SK-N-DZ (cell line): ENCODE results near the gene WDR48.
A peak's percentile ranks its signal among the peaks of the same experiment; 100 is the strongest.

Experiments used
- DNase-seq: peaks from one replicate; pipeline ENCODE4 v3.0.0-alpha.2; 2015; ENCODE audit warnings: low spot score
- small RNA-seq, 2 experiments: library from RNA; depleted of rRNA; stranded (forward); fragments of <200 nt; gene quantifications; one replicate each; pipeline ENCODE3, GENCODE V24; 2014

The WDR48 gene

GRCh38 chr3:39138804-39139415, 87.1 kb downstream of the WDR48 start:
- DNase-seq = no peak

- no peak for DNase-seq
Observed at GRCh38 chr3:39139442-39139841, 87.6 kb downstream of the WDR48 start.

GRCh38 chr3:39140341-39140971, 88.6 kb downstream of the WDR48 start:
- DNase-seq = no peak

DNA sequence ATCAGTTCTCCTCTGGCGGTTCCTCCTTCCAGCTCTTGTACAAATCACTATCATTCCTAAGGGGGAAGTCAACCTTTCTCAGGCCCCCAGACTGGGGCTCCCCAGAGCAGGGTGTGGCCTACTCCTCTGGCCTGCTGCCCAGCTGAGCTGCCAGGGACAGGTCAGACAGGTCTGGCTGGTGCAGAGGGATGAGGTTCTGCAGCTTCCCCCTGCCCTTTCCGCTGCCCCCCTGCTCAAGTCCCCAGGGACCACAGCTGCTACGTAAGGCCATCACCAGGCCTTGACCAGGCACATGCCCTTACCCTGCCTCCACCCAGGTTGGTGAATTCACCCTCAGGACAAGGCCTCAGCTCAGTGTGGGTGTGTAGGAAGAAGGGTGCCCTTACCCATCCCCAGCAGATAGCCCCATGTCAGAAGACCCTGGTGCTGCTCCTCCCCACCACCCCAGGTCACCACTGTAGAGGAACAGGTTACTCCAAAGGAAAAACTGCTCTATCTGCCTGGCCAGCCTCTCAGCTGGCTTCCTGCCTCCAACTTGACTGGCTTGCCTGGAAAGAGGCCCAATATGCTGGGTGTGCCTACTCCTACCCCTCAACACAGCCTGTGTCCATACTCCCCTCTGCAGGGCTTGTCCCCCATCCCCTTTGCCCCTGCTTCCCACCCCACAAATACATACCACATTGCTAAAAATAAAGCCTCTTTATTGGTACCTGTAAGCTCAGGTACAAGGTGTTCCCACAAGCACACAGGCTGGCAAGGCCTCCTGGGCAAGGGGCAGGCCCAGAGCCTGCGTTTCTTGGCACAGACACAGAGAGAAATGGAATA, 89.6 kb downstream of the WDR48 start:
- DNase-seq = no peak

DNA sequence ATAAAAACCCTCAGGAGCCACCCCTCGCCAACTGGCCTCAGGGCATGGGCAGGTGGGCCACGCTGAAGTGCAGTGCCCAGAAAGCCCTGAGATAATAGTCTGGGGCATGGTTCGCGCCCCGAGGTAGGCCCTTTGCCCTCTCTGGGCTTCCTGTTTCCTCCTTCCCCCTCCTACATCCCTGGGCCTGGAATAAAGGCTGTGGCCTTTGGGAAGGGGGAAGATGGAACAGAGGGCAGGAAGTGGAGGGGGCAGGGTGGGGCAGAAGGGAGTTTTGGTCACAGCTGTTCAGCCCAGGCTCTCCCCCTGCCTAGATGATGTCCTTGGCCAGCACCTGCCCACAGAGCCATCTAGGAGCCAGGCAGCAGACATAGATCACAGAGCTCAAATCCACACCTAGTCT, 90.3 kb downstream of the WDR48 start:
- DNase-seq = no peak

GRCh38 chr3:39143051-39143885, 91.5 kb downstream of the WDR48 start:
- no peak for DNase-seq

- DNase-seq = peak; percentile 23
Observed at GRCh38 chr3:39144095-39144747, 92.4 kb downstream of the WDR48 start.

GRCh38 chr3:39144748-39145380, 93.0 kb downstream of the WDR48 start:
- no peak for DNase-seq

DNA sequence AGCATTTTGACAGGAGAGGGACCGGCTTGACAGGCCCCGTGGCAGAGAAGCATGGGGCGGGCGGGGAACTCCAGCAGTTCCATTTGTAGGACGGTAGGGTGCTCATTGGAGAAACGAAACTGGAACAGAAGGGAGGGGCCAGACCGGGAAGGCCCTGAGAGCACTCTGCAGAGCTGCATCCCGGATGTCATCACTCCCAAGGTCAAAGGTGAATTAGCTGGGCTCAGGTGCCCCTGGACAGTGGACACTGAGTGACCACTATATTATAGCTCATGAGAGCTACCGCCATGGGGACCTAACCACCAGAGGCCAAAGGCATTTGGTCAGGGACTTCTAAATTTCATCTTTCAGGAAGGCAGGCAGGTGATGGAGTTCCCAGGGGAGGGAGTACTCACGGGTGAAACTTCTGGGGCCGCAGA, 94.3 kb downstream of the WDR48 start:
- no peak for DNase-seq

Small RNAs within 50 kb of the gene (small RNA-seq; reads per million reads assigned to genes)
- gene RNU6-1227P = 0 reads per million in 2 experiments
